BE2C (cell line): ENCODE data around the gene TBC1D10A.

Source experiments
- DNase-seq: peaks from one replicate; pipeline ENCODE4 v3.0.0-alpha.2; 2020
- H3K27me3 ChIP-seq: fragments of 250-450 bp; sonication (Bioruptor Pico); 2 replicates; pipeline ENCODE4 v1.5.1; 2020; ENCODE audit warnings: mild to moderate bottlenecking
- H3K36me3 ChIP-seq: fragments of 250-450 bp; sonication (Bioruptor Pico); 2 replicates; pipeline ENCODE4 v1.5.1; 2020; ENCODE audit warnings: mild to moderate bottlenecking
- H3K4me1 ChIP-seq: fragments of 250-450 bp; sonication (Bioruptor Pico); 2 replicates; pipeline ENCODE4 v1.5.1; 2020
- H3K4me3 ChIP-seq: 2 replicates; pipeline ENCODE4 v1.5.1; 2011; ENCODE audit warnings: low read depth, low read length
- H3K9me3 ChIP-seq: fragments of 250-450 bp; sonication (Bioruptor Pico); 2 replicates; pipeline ENCODE4 v1.5.1; 2020
- TF ChIP-seq, protein P1 (sequence below): IDR thresholded peaks from 2 replicates; pipeline ENCODE4 v1.5.1; 2012; ENCODE audit warnings: mild to moderate bottlenecking, low read depth, low read length

The TBC1D10A gene

GRCh38 chr22:30320021-30320556 is 6.7 kb downstream of the TBC1D10A start:
- no peaks in the 10 kb centered on the region for H3K4me1 ChIP-seq
- no peak overlapping the region for H3K4me3 ChIP-seq
- TF ChIP-seq, protein P1, sequence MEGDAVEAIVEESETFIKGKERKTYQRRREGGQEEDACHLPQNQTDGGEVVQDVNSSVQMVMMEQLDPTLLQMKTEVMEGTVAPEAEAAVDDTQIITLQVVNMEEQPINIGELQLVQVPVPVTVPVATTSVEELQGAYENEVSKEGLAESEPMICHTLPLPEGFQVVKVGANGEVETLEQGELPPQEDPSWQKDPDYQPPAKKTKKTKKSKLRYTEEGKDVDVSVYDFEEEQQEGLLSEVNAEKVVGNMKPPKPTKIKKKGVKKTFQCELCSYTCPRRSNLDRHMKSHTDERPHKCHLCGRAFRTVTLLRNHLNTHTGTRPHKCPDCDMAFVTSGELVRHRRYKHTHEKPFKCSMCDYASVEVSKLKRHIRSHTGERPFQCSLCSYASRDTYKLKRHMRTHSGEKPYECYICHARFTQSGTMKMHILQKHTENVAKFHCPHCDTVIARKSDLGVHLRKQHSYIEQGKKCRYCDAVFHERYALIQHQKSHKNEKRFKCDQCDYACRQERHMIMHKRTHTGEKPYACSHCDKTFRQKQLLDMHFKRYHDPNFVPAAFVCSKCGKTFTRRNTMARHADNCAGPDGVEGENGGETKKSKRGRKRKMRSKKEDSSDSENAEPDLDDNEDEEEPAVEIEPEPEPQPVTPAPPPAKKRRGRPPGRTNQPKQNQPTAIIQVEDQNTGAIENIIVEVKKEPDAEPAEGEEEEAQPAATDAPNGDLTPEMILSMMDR = no peak
- no peak for DNase-seq
- H3K36me3 ChIP-seq = no peaks in the 10 kb centered on the region
- H3K9me3 ChIP-seq = no peaks in the 10 kb centered on the region
- no peaks in the 10 kb centered on the region for H3K27me3 ChIP-seq

DNA sequence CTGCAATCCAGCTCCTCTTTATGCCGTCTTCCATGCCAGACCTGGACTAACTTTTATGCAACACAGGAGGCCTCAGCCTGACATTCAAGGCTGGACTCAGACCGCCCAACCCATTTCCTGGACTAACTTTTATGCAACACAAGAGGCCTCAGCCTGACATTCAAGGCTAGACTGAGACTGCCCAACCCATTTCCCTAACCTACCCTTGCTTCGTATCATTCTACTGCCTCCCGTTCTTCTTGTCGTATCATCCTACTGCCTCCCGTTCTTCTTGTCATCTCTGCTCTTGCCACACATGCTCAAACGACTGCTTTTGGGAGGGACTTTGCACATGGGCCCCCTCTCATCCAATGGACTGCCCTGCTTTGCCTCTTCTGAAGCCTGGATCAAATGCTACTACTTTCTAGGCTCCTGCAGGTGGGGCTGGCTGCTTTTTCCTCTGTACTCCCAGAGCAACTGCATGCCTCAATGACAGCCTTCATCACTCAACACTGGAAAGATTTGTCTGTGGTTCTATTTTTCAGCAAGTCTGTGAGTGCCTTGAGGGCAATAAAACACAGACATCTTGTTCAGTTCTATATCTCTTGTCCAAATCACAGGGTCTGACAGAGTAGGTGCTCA is 7.8 kb downstream of the TBC1D10A start:
- H3K36me3 ChIP-seq = no peaks in the 10 kb centered on the region
- TF ChIP-seq, protein P1 = no peak
- no peaks in the 10 kb centered on the region for H3K9me3 ChIP-seq
- no peak overlapping the region for H3K4me3 ChIP-seq
- no peaks in the 10 kb centered on the region for H3K27me3 ChIP-seq
- no peak for DNase-seq
- H3K4me1 ChIP-seq = 0 out of 2 replicates have a peak, but pooled peaks cover 3% of the 10 kb centered on the region

DNA sequence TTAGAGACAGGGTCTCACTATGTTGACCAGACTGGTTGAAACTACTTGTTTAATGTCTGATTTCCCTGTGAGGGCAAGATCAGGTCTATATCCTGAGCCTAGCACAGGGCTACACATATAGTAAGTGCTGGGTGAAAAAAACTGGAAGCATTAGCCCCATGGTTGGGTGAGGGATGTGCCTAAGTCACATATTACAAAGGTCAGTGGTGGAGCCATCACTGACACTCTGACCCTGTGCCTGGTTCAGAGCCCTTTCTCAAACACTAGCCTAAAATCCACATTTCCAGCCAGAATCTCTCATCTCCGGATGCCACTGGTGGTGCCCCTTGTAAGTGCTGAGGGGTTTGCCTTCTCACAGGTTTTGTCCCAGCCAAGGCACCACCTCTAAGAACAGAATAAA is 9.0 kb downstream of the TBC1D10A start:
- Histone ChIP-seq H3K27me3 (no peaks in the 10 kb centered on the region), H3K9me3 (no peaks in the 10 kb centered on the region), H3K36me3 (no peaks in the 10 kb centered on the region), H3K4me3 (no peak overlapping the region), H3K4me1 (0 out of 2 replicates have a peak, but pooled peaks cover 3% of the 10 kb centered on the region)
- TF ChIP-seq, protein P1 = no peak
- DNase-seq = no peak

- no peaks in the 10 kb centered on the region for H3K27me3 ChIP-seq
- H3K9me3 ChIP-seq = no peaks in the 10 kb centered on the region
- no peaks in the 10 kb centered on the region for H3K36me3 ChIP-seq
- H3K4me3 ChIP-seq = no peak overlapping the region
- TF ChIP-seq, protein P1 = no peak
- 0 out of 2 replicates have a peak, but pooled peaks cover 3% of the 10 kb centered on the region for H3K4me1 ChIP-seq
- no peak for DNase-seq
Measured at GRCh38 chr22:30315962-30316576, 10.7 kb downstream of the TBC1D10A start.

DNA sequence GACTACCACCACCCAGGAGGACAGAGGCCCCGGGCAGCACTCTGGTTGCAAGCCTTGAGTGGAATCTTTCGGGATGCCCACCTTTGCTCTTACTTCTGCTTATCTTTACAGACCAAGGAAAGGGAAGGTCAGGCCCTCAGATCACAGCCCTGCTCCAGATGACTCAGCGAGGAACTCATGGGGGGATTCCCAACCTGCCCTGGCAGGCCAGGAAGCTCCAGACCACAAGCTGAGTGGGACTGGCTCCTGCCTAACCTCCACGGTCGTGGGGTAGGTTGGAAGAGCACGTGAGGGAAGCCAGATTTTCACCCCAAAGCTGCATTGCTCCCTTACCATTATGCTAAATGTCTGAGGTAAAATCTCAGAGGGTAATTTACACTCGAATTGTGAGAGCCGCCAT is 11.8 kb downstream of the TBC1D10A start:
- H3K9me3 ChIP-seq = no peaks in the 10 kb centered on the region
- TF ChIP-seq, protein P1 = no peak
- no peaks in the 10 kb centered on the region for H3K36me3 ChIP-seq
- DNase-seq = no peak
- no peaks in the 10 kb centered on the region for H3K27me3 ChIP-seq
- H3K4me1 ChIP-seq = 0 out of 2 replicates have a peak, but pooled peaks cover 3% of the 10 kb centered on the region
- H3K4me3 ChIP-seq = no peak overlapping the region
